HG03108 (cell line): ENCODE measurements around the gene YIPF6.
"Not testable (repeated sequence)": the region's sequence is repeated elsewhere in the genome, so short reads cannot be mapped to it uniquely, and the experiment has no call there.

ENCODE experiments used
- ATAC-seq: cut with Tn5 transposase; IDR thresholded peaks from one replicate; pipeline ENCODE4 v1.9.1; 2021; ENCODE audit warnings: moderate library complexity; ENCODE audit not compliant: unreplicated experiment

Gene YIPF6, protein sequence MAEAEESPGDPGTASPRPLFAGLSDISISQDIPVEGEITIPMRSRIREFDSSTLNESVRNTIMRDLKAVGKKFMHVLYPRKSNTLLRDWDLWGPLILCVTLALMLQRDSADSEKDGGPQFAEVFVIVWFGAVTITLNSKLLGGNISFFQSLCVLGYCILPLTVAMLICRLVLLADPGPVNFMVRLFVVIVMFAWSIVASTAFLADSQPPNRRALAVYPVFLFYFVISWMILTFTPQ

GRCh38 chrX:68498508-68499379 lies at the start of gene YIPF6:
Gene YIPF6, plus strand, starts transcription at chrX:68499051. Its CDS starts 16 bp downstream, at chrX:68499067.
- peak; percentile 97 for ATAC-seq

GRCh38 chrX:68451720-68452119 lies 47.1 kb upstream of the YIPF6 start:
- no peak for ATAC-seq

DNA sequence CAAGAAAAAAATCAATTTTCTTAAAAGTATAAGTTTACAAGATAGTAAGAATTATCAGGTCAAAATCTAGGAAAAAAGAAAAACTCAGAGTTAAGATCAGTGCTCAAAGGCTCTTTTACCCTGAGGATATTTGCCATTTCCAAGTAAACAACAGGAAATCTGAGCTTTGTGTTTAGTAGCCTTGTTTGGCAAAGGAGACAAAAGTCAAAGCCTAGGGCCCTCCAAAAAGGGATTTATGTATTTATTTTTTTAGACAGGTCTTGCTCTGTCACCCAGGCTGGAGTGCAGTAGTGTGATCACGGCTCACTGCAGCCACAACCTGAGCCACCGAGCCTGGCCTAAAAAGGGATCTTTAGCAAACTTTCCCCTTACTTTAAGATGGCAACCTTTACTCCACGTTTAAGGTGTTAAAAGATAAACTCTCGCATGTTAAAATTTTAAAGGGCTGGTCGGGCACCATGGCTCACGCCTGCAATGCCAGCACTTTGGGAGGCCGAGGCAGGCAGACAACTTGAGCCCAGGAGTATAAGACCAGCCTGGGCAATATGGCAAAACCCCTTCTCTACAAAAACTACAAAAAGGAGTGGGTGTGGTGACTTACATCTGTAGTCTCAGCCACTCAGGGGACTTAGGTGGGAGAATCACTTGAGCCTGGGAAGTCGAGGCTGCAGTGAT lies 44.2 kb upstream of the YIPF6 start:
- no peak for ATAC-seq

GRCh38 chrX:68455151-68455510 lies 43.7 kb upstream of the YIPF6 start:
- no peak for ATAC-seq

- ATAC-seq: no peak
These were observed 37.8 kb upstream of the YIPF6 start for GRCh38 chrX:68461093-68461492.

GRCh38 chrX:68461576-68461975 lies 37.3 kb upstream of the YIPF6 start:
- ATAC-seq: no peak

GRCh38 chrX:68462197-68462596 lies 36.7 kb upstream of the YIPF6 start:
- ATAC-seq: no peak

GRCh38 chrX:68462653-68463052 lies 36.2 kb upstream of the YIPF6 start:
- no peak for ATAC-seq

- no peak for ATAC-seq
These were observed 35.0 kb upstream of the YIPF6 start for GRCh38 chrX:68463880-68464279.

DNA sequence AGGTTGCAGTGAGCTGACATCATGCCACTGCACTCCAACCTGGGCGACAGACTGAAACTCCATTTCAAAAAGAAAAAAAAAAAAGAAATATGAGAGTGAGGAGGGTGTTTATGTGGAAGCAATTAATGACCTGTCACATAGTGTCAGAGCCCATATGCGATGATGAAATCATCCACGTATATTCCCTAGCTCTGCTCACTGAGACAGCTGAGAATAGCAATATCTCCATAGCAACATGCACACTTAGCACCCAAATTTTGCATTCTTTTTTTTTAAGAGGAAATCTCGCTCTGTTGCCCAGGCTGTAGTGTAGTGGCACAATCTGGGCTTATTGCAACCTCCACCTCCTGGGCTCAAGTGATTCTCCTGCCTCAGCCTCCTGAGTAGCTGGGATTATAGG lies 34.1 kb upstream of the YIPF6 start:
- ATAC-seq: no peak

DNA sequence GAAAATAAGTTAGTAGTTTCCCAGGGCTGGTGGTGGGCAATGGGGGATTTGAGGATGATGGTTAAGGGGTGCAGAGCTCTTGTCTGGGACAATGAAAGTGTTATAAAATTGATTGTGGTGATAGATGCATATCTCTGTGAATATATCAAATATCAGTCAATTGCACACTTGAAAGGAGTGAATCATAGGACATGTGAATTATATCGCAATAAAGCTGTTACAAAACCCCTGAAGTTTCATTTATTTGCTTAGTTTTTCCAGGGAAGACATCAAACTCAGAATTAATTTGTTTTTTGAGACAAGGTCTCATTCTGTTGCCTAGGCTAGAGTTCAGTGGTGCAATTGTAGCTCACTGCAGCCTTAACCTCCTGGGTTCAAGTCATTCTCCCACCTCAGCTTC lies 17.9 kb upstream of the YIPF6 start:
- no peak for ATAC-seq

GRCh38 chrX:68486198-68486597 lies 12.7 kb upstream of the YIPF6 start:
- ATAC-seq: not testable (repeated sequence)

GRCh38 chrX:68487254-68487653 lies 11.6 kb upstream of the YIPF6 start:
- ATAC-seq: no peak

DNA sequence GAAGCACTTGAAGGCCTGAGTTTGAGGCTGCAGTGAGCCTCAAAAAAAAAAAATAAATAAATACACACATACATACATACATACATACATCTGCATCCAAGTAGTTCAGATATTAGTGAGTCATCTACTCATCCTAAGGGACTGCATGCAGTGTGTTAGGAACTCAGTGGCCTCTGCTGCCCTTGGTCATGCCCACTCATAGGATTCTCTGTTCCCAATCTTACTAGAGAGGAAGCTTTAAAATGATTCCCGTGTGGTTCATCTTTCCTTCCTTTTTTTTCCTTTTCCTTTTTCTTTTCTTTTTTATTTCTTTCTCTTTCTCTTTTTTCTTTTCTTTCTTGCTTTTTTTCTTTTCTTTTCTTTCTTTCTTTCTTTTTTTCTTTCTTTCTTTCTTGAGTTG lies 10.9 kb upstream of the YIPF6 start:
- no peak for ATAC-seq

GRCh38 chrX:68488657-68489056 lies 10.2 kb upstream of the YIPF6 start:
- no peak for ATAC-seq

- ATAC-seq: no peak
These were observed 8.2 kb upstream of the YIPF6 start for GRCh38 chrX:68490644-68491043.

- ATAC-seq: no peak
These were observed 6.3 kb upstream of the YIPF6 start for GRCh38 chrX:68492583-68492982.

GRCh38 chrX:68493776-68494175 lies 5.1 kb upstream of the YIPF6 start:
- ATAC-seq: not testable (repeated sequence)

DNA sequence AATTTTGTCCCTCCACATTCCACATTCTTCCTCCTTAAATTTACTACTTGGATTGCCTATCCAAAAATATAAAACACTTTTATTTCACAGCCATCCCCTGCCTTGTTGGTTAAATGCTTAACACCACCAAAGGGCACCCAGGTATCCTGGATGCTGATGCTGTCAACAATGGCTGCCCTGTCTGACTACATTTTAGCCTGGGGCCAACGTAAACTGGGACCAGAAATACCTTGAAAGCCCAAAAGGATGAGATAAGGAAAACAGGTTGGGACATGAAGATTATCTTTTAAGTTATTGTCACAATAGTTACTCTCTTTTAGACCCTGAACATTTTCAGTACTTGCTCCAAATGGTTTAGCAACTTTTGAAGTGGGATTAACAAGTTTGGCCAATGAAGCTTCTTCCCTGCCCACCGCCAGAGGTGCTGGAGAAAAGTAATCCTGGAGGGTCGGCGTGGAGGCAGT lies 775 bp upstream of the YIPF6 start:
- ATAC-seq: no peak

GRCh38 chrX:68499543-68500504 lies 973 bp downstream of the YIPF6 start:
- ATAC-seq: no peak
